ENCODE measurements around the gene EYS.
"Not testable (repeated sequence)": the region's sequence is repeated elsewhere in the genome, so short reads cannot be mapped to it uniquely, and the experiment has no call there.

Gene EYS

GRCh38 chr6:64527899-64528298 lies 1179.1 kb downstream of the EYS start:
- no peak for DNase-seq

- no peak for DNase-seq
Measured at GRCh38 chr6:64522859-64523258, 1184.2 kb downstream of the EYS start.

- DNase-seq: no peak
Measured at GRCh38 chr6:64520050-64520449, 1187.0 kb downstream of the EYS start.

GRCh38 chr6:64516393-64516792 lies 1190.6 kb downstream of the EYS start:
- DNase-seq: no peak

GRCh38 chr6:64507661-64508060 lies 1199.4 kb downstream of the EYS start:
- DNase-seq: no peak

- no peak for DNase-seq
Measured at GRCh38 chr6:64505312-64505711, 1201.7 kb downstream of the EYS start.

- DNase-seq: no peak
Measured at GRCh38 chr6:64504503-64504902, 1202.5 kb downstream of the EYS start.

- DNase-seq: no peak
Measured at GRCh38 chr6:64502801-64503200, 1204.2 kb downstream of the EYS start.

- no peak for DNase-seq
Measured at GRCh38 chr6:64497634-64498033, 1209.4 kb downstream of the EYS start.

- DNase-seq: no peak
Measured at GRCh38 chr6:64489763-64490162, 1217.3 kb downstream of the EYS start.

- no peak for DNase-seq
Measured at GRCh38 chr6:64486578-64487351, 1220.3 kb downstream of the EYS start.

- DNase-seq: no peak
Measured at GRCh38 chr6:64483956-64484499, 1223.0 kb downstream of the EYS start.

GRCh38 chr6:64482631-64483030 lies 1224.4 kb downstream of the EYS start:
- no peak for DNase-seq

GRCh38 chr6:64479134-64479533 lies 1227.9 kb downstream of the EYS start:
- no peak for DNase-seq

GRCh38 chr6:64477391-64477790 lies 1229.6 kb downstream of the EYS start:
- no peak for DNase-seq

GRCh38 chr6:64476935-64477334 lies 1230.1 kb downstream of the EYS start:
- DNase-seq: no peak

GRCh38 chr6:64469405-64469804 lies 1237.6 kb downstream of the EYS start:
- not testable (repeated sequence) for DNase-seq

- DNase-seq: no peak
Measured at GRCh38 chr6:64467656-64468055, 1239.4 kb downstream of the EYS start.

- DNase-seq: no peak
Measured at GRCh38 chr6:64459411-64459944, 1247.5 kb downstream of the EYS start.

GRCh38 chr6:64448101-64448500 lies 1258.9 kb downstream of the EYS start:
- not testable (repeated sequence) for DNase-seq

- DNase-seq: no peak
Measured at GRCh38 chr6:64445038-64445437, 1262.0 kb downstream of the EYS start.

GRCh38 chr6:64439274-64439673 lies 1267.8 kb downstream of the EYS start:
- no peak for DNase-seq

- no peak for DNase-seq
Measured at GRCh38 chr6:64437996-64438395, 1269.0 kb downstream of the EYS start.

GRCh38 chr6:64429926-64430325 lies 1277.1 kb downstream of the EYS start:
- no peak for DNase-seq

GRCh38 chr6:64428186-64428585 lies 1278.8 kb downstream of the EYS start:
- no peak for DNase-seq
